PC-9 (cell line): ENCODE results near the gene ALB.

Source experiments
- EZH2 ChIP-seq: fragments of 200-600 bp; sonication (generic); IDR thresholded peaks from 2 replicates; pipeline ENCODE4 v1.8.0; 2017; ENCODE audit warnings: antibody characterized with exemption, low read depth
- TF ChIP-seq, protein P1 (sequence below): fragments of 200-600 bp; sonication (generic); conservative IDR thresholded peaks from 2 replicates; pipeline ENCODE4 v1.6.1; 2017; ENCODE audit warnings: mixed run types, antibody characterized with exemption, mild to moderate bottlenecking, moderate library complexity

DNA sequence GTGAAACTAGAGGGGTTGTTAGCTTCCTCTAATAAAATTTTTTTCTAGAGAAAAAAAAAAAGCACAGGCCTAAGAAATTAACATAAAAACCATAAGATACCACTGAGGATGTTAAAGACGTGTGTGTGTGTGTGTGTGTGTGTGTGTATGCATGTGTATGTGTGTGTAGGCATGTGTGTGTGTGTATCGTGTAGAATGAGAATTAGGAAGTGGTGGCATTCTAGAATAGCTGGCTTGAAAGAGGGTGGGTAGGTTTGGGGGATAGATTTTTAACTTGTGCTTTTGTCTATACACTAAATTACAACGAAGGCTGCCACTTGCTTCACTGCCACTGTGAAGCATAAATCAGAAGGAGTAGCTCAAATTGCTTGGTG, 54.9 kb downstream of the ALB start:
- TF ChIP-seq, protein P1, sequence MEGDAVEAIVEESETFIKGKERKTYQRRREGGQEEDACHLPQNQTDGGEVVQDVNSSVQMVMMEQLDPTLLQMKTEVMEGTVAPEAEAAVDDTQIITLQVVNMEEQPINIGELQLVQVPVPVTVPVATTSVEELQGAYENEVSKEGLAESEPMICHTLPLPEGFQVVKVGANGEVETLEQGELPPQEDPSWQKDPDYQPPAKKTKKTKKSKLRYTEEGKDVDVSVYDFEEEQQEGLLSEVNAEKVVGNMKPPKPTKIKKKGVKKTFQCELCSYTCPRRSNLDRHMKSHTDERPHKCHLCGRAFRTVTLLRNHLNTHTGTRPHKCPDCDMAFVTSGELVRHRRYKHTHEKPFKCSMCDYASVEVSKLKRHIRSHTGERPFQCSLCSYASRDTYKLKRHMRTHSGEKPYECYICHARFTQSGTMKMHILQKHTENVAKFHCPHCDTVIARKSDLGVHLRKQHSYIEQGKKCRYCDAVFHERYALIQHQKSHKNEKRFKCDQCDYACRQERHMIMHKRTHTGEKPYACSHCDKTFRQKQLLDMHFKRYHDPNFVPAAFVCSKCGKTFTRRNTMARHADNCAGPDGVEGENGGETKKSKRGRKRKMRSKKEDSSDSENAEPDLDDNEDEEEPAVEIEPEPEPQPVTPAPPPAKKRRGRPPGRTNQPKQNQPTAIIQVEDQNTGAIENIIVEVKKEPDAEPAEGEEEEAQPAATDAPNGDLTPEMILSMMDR, result no peak
- TF ChIP-seq EZH2, result no peak
